Stimulated activated naive CD4-positive, alpha-beta T cell (primary cell): ENCODE data around the gene ALDH3B2.
"Not testable (repeated sequence)": the region's sequence is repeated elsewhere in the genome, so short reads cannot be mapped to it uniquely, and the experiment has no call there.

Source experiments
- DNase-seq, 6 experiments: peaks; one replicate each; lab custom pipeline; 2025; lab: John Stamatoyannopoulos, UW

Gene ALDH3B2

GRCh38 chr11:67685641-67686332 lies 11.4 kb upstream of the ALDH3B2 start:
- not testable (repeated sequence) for DNase-seq

- not testable (repeated sequence) for DNase-seq
These were observed 8.0 kb upstream of the ALDH3B2 start for GRCh38 chr11:67682126-67683034.

- no peak for DNase-seq
These were observed 6.5 kb upstream of the ALDH3B2 start for GRCh38 chr11:67680696-67681470.

GRCh38 chr11:67675058-67675747 lies 780 bp upstream of the ALDH3B2 start:
- no peak for DNase-seq

- DNase-seq, result no peak
These were observed 521 bp downstream of the ALDH3B2 start for GRCh38 chr11:67673902-67674301.

- DNase-seq, result no peak
These were observed 1.1 kb downstream of the ALDH3B2 start for GRCh38 chr11:67673358-67673757.

GRCh38 chr11:67671211-67671520 lies 3.3 kb downstream of the ALDH3B2 start:
- DNase-seq, result no peak

- no peak for DNase-seq
These were observed 3.9 kb downstream of the ALDH3B2 start for GRCh38 chr11:67670316-67671210.

GRCh38 chr11:67668192-67668551 lies 6.3 kb downstream of the ALDH3B2 start:
- no peak for DNase-seq

GRCh38 chr11:67667490-67668191 lies 6.8 kb downstream of the ALDH3B2 start:
- DNase-seq, result no peak

GRCh38 chr11:67666676-67667489 lies 7.5 kb downstream of the ALDH3B2 start:
- DNase-seq, result no peak

GRCh38 chr11:67666303-67666645 lies 8.1 kb downstream of the ALDH3B2 start:
- DNase-seq, result no peak

GRCh38 chr11:67665541-67666302 lies 8.7 kb downstream of the ALDH3B2 start:
- no peak for DNase-seq

GRCh38 chr11:67664696-67665540 lies 9.5 kb downstream of the ALDH3B2 start:
- no peak for DNase-seq

GRCh38 chr11:67664213-67664585 lies 10.2 kb downstream of the ALDH3B2 start:
- no peak for DNase-seq

- no peak for DNase-seq
These were observed 10.8 kb downstream of the ALDH3B2 start for GRCh38 chr11:67663532-67664212.

- DNase-seq, result no peak
These were observed 11.4 kb downstream of the ALDH3B2 start for GRCh38 chr11:67662835-67663531.
